Stimulated activated CD8-positive, alpha-beta memory T cell treated with anti-CD3 and anti-CD28 coated beads, Interleukin-2, amount 100 ng/mL, for 1 hour (primary cell): ENCODE data around the gene LTBP1.

Experiments
- DNase-seq, 2 donors: peaks; one replicate each; pipeline ENCODE4 v3.0.0-alpha.2; 2020; ENCODE audit warnings: low read depth in 2 of 2

LTBP1 gene

DNA sequence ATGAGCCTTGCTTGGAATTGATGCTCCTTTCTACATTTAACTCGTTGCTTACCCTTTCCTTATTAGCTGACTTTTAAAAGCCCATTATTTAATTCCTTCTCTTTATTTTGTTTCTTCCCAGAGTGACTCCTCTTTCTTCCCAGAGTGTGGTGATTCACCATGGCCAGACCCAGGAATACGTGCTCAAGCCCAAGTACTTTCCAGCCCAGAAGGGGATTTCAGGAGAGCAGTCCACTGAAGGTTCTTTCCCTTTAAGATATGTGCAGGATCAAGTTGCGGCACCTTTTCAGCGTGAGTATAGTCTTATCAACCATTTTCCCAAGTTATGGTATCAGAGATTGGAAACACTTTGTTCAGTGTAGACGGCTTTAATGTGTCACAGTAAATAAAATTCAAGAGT lies 163.7 kb downstream of the LTBP1 start:
- no peak for DNase-seq

DNA sequence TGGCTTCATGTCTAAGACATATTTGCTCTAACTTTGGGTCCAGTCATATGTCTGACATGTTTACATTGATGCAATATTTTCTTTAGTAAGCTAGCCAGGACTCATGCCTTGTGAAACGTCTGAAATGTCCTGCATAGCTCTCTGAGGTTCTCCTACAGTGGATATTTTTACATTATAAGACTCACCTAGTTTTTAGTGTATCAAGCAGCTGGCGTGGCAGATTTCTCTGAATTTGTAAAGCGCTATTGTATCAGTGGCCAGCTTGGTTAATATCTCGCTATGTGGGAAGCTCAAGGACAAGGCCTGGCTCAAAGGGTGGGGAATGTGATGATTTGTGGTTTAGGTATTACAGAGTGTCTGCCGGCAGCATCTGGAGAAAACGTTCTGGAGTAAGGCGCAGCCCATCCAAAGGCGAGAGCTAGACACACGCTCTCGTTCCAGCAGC lies 164.3 kb downstream of the LTBP1 start:
- no peak for DNase-seq

DNA sequence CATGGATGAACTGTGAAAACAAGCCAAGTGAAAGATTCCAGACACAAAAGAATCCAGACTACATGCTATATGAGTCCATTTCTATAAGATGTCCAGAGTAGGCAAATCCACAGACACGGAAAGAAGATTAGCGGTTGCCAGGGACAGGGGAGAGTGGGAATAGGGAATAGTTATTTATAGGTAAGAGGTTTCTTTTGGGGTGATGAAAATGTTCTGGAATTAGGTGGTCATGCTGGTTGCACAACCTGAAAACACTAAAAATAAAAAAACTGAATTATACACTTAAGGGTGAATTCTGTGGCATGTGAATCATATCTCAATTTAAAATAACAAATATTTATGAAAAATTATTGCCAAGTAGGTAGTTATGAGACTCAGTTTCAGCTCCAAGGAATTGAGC lies 168.4 kb downstream of the LTBP1 start:
- no peak for DNase-seq

DNA sequence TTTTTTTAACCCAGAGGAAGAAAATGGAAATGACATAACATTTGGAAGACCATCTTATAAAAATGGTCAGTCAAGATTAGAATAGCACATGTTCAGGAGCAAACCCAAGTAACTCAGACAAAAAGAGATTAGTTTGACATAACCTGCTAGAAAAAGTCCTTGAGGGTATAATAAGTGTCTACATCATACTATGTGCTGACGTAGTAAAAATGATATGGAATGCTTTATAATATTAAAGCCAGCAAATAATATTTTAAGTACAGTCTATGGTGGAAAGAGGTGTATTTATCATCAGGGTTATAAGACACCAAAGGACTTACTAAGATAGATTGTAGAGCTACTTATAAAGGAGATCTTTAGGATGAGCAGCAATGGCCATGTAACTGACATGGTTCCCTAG lies 169.0 kb downstream of the LTBP1 start:
- DNase-seq, result no peak

DNA sequence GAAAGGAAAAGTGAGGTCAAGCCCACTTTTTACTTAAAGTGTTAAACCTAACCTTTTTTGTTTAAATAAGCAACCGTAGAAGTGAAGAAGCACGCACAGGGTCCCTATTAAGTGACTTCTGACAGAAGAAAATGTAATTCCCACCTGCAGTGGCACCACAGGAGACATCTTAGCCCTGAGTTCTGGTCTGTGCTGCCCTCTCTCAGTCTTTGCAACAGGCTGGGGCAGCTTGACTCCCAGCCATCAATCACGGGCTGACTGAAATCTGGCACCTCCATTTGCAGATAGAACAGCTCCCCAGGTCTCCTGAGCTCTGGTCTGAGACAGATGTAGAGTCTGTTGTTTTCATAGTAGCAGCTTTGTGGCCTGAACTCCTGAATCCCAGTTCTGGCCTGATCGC lies 170.0 kb downstream of the LTBP1 start:
- no peak for DNase-seq

DNA sequence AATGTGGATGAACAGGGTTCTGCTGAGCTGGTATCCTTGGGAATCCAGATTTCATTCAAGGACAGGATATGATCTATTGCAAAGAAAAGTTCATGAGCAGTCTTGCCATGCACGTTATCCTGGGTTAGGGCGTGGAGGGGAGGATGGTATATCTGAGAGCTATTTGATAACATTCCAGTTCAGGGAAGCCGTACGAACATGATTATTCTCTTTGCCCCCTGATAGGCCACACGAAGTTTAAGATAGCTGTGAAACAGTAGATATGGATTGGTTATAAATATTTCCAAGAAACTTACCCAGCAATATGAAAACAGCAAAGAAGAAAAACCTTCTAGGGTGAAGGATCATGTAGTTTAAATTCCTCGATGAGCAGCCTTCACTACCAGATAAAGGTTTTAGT lies 171.9 kb downstream of the LTBP1 start:
- DNase-seq, result no peak

DNA sequence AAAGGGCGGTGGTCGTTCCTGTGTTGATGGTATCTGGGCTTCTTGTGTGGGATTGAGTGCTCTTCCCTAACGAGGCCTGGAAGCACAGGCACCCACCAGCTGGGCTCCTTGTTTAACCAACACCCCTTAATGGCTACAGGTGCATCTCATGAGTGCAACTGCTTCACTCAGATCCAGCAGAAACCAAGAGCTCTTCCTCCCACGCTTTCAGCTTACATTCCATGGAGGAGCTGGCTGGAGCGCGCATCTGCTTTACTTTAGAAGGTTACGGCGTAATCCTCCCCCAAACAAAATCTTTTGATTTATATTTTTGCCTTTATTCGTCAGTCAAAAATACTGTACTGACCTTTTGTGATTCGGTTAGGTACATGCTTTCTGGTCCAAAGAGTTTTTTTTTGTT lies 174.7 kb downstream of the LTBP1 start:
- no peak for DNase-seq

DNA sequence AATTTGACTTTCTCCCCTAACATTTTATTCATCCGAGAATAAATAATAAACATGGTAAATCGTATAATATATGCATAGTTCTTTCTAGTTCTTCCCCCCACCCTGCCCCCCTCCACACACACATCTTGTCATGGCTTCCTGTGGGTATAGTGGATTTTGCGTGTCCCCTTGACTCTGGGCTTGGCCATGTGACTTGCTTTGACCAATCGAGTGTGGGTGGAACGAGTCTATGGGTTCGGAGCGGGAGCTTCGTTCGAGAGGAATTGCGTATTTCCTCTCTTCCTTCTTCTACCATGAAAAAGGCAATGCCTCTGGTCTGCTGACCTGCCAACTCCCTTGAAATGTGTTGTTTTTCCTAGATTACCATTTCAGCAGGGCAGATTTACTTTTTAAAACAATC lies 175.2 kb downstream of the LTBP1 start:
- no peak for DNase-seq

DNA sequence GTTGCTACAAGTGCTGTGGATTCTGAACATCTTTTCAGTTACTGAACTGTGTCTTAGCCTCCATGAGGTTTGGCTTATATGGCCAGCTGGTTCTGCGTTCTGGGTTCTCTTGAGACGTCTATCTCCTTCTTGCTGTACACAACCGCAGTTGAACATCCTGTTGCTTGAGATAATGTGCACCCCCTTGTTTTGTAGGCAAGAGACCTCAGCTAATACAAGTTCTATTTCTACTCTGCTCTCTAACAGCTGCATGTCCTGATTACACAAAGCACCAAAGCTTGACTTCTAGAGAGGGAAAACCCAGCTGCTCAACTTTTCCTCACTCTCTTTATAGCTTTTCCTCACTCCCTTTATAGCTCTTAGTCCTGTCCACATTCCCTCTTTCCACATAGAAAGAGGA lies 176.0 kb downstream of the LTBP1 start:
- no peak for DNase-seq

DNA sequence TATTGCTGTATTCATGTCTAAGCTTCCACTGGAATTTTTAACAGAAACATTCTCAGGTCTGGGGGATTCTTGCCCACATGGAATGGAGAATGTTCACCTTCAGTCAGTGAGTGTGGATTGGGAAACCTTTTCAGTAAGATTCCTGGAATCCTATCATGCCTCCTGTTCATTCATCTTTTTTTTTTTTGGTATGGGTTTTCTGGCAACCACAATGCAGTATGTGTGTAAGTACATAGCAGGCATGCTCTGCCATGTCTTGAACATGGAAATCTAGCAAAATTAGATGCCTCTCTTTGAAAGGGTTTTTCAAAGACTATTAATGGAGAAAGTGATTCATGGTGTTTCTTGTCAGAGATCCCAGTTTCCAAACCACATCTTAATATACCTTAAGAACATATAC lies 176.5 kb downstream of the LTBP1 start:
- no peak for DNase-seq

DNA sequence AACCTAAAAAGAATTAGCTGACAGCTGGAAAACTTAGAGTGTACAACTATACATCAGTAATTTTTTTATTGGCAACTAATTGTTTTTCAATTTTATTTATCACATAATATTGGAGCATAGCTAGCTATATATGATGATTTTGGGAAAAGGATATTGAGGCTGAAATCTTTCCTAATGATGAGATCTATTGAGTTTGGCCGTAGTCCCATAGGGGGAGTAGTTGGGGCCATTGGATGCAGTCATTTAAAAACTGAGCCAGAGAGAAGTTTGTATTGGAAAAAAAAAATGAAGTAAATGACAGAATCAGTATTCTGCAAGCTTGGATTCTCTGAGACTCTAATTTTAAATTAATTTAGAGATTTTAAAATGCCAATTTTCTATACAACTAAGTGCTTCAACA lies 179.8 kb downstream of the LTBP1 start:
- DNase-seq, result no peak

DNA sequence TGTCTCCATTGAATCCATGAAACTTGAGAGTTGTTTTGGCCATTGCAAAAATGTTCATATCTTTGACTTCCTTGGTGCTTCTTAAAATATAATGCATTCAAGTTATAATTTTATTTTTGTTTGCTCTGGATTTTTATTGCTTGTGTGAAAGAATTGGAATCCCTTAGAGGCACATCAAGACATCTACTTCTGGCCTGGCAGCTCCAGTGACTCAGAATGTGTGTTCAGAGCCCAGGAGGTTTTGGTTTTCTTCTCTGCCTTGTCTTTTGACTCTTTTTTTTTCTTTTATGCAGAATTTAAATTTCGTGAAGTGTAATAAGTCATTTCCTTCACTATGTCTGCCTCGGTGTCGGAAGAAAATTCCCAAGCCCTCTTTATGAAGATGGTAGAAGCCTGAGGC lies 180.2 kb downstream of the LTBP1 start:
- DNase-seq, result no peak

DNA sequence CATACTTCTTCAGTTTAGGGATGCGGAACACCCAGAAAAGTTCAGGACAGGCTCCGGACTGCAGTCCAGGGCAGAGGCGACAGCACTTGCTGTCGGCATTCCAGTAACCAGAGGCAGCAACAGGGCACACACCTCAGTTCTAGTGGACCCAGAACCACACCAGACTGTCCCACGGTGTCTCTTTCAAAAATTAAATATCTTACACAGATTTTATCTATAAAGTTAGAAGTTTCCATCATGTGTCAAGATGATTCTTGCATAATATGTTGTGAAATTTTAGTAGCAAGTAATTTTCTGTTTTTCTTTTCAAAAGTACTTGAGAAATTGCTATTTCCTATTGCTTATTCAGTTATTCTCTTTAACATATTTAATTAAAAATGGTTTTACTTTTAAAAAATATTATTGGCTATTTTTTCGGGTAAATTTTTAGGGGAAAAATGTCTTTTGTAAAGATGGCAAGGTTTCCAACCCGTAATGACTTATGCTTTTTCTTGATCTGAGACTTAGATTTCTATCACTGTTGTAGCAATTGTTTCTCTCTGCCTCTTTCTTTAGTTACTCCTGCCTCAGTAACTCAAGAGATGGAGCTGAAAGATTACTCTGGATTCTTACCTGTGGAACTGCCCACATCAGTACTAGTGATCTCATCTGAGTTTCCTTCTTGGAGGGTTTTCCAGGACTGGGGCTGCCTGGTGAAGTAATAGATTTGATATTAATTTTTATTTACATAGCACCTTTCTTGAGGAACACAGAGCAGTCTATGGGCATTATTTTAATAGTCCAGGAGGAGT lies 182.7 kb downstream of the LTBP1 start:
- DNase-seq, result no peak

DNA sequence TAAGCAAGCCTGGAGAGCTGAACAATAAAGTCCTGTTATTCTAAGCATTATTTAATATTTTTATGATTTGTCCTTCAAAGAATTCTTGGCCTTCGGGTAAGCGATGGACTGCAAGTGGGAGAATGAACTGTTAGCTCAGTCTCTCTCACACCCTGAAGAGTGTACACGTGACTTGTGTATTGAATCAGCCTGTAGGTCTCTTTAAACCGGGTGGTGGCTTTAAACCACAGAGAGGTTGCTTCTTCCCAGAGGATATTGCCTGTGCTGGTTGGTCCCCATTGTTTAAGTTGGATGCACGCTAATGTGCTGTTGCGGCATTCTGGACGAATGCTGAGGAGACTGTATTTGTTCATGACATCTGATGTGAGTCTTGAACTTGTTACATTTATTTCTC lies 183.3 kb downstream of the LTBP1 start:
- no peak for DNase-seq

DNA sequence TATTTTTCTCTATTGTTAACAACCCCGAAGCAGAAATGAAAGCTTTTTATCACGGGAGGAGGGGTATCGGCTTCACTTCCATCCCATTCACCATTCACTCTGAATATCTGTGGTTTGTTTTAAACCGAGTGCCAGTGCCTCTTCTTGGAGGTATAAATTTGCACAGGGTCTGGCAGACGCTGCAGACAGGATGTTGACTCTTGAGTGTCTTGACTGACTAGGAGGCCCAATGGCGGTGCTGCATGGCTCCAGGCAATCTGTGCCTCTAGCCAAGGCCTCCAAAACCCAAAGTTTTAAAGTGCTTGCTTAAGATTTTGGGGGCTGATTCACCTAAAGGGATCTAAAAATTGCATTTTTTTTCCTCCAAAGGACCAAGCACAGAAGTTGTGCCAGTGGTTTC lies 183.8 kb downstream of the LTBP1 start:
- DNase-seq, result no peak

DNA sequence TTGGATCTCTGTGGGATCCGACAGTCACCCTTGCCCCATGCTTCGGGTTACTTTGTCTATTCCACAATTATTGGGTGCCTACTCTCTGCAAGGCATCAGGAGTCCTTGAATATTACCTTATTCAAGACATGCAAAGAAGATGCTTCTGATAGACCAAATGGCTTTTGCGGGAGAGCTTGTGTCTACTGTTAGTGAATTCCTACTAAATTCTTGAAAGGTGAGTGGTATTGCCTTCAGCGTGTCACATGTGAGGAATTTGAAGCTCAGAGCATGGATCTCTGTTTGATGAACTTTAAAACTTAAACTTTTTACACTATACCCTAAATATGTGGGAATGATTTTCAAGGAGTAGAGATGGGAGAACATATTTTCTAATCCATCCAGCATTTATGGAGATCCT lies 184.4 kb downstream of the LTBP1 start:
- no peak for DNase-seq

DNA sequence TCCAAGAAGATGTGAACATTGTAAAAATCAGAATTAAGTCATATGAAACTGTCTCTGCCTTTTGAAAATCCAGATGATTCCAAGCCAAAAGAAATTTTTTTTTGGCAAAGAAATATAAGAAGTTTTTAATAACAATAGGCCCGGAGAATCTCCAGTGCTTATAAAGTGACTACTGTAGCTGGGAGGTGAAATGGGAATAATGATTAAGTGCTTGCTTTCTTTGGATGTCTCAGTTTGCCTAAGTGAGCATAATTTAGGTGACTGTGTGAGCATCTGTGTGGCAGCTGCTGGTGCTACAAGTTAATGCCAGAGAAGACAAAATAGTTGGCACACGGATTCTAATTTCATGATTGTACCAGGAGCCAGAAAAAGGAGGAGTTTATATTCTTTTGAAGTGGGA lies 185.0 kb downstream of the LTBP1 start:
- DNase-seq, result no peak

DNA sequence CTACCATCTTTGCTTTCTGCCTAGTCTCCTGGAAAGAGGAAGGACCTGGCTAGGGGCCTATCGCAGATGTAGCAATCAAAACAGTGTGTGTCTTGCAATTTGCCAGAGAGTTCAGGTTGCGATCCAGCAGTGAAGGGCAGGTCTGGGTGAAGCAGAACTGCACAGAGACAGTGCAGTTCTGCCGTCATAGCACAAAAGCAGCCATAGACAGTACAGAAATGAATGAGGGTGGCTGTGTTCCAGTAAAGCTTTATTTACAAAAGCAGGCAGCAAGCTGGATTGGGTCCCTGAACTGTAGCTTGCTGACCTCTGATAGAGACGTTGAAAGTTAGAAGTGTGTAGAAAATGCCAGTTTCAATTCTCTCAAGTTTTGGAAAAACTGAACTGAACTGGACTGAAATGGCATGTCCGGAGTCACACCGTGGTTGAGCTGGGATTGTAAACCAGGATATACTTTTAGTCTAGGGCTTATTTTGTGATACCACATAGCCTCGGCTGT lies 186.8 kb downstream of the LTBP1 start:
- no peak for DNase-seq

DNA sequence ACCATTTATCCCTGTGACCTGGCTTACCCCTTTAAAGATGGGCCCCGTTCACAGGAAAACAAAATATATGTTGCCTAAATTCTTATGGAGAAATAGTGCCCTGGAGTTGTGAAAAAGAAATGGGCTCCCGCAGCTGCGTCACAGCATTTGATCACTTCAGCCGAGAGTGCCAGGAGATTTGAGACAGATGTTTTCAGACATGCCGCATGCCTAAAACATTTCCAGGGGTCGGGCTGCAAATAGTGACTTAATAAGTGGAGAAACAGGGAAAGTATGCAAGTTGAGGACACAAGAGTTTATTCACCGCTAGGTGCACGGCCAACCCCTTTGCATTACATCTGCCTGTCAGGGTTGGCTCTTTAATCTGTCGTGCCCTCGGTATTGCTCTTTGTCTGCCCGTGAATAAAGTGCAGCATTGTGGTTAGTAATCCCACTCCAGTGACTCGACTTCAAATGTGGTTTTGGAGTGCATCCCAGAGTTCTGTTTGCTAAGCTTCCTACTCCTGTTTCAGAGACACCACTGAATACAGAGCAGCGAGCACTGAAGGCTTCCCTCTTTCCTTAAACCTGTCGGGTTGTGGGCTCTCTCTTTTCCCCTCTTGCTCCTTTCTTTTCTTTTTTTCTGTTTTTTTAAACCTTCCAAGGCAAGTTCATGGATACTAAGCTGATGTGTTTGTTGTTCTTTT lies 187.5 kb downstream of the LTBP1 start:
- DNase-seq, result no peak

DNA sequence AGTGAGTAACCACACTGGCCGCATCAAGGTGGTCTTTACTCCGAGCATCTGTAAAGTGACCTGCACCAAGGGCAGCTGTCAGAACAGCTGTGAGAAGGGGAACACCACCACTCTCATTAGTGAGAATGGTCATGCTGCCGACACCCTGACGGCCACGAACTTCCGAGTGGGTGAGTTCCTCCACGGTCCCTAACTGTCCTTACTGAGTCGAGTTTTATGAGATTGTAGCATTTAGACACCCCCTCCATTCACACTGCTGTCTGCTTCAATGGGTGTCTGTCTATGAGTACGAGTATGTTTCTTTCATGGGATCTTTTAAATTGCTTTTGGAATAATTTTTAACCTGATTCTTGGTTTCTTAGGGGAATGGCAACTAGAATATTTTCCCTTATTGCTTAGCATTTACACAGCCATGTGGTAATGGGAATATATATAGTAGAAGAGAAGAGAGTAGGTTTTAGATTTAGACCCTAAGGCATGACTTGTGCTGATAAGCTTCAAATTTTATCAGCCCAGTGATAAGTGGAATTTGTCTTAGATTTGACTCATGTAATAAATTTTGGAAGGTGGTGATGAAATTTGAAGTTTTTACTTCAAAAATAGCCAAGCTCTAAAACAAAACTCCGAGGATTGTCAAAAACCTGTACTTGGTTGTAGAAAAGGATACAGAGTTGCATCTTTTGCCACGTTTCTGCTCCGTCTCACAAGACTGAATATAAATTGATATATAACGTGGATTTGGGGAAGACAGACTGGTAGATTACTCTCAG lies 188.2 kb downstream of the LTBP1 start:
- no peak for DNase-seq

DNA sequence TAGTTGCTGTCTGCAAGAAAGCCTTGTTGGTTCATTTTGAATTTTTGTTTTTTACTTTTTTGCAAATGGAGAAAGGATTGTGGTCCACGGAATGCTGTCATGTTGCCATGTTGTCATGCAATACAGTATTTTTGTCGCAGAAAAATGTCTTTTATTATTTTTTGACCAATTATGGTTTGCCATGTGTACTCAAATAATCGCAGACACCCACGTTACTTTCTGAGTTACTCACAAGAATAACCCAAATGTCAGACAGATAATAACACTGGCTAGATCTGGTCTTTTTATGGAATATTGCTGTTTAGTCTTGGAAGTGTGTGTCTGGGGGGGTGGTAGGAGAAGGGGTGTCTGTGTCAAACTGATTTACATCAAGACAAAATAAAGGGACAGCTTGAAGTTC lies 188.9 kb downstream of the LTBP1 start:
- no peak for DNase-seq

DNA sequence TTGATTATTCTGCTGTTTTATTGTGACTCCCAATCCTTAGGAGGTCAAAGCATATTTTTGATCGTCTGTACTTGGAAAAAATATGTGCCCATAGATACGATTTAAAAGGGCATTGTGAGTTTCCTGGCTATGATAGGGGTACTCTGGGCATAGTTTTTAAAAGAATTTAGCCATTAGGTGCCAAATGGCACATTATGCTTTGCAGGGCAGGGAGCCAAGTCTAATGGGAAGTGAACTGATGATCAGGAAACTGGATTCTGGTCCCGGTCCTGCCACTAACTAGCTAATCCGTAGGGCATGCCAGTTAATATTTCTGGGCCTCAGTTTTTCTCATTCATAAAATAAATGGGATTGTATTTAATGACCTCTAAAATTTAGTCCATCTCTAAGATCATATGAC lies 189.3 kb downstream of the LTBP1 start:
- DNase-seq, result no peak

DNA sequence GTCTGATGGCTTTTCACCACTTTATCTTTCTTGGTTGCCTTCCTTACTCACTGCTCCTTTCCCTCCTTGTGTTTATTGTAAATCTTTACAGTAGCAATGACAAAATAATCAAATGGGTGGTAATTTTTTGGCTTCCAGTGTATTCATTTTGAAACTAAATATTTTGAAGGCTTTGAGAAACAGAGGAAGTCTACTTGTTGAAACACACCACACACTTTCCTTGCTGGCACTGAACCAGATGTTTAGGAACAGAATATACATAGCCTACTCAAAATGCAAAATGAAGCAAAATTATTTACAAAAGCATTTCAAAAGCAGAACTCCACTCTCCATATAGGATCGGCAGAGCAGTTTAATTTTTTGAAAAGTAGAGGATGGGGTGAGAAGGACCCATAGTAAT lies 189.8 kb downstream of the LTBP1 start:
- no peak for DNase-seq
